Measurements from ENCODE around the gene KLHL30.

The KLHL30 gene

DNA sequence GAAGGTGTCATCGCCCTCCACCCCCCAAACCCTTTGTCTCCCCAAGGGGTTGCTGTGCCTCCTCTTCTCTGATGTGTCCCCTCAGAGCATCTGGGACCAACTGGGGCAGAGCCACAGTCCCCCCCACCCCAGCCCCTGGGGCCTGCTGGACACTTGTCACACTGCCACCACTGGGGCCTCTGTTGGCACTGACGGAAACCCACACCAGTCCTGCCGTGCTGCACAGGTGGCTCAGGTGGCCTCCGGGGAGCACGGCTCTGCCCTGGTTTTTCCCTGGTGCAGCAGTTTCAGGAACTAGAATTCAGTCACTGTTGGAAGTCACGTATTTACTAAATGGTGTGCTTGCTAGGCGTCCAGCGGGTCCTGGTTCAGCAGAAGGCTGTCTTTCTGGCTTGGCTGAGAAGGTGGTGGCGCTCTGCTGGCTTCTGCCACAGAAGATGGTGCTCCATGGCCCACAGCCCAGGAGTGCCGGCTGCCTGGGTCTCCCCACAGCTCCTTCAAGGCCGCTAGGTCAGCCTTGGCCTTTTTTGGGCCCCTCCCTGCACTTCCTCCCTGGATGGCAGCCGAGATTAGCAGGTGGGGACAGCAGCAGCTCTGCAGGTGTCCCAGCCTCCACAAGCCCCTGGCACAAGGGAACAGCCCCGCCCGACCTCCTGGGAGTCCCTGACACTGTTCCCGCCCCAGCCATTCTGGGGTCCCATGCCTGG lies 18.6 kb upstream of the KLHL30 start:
- no peak for ATAC-seq

DNA sequence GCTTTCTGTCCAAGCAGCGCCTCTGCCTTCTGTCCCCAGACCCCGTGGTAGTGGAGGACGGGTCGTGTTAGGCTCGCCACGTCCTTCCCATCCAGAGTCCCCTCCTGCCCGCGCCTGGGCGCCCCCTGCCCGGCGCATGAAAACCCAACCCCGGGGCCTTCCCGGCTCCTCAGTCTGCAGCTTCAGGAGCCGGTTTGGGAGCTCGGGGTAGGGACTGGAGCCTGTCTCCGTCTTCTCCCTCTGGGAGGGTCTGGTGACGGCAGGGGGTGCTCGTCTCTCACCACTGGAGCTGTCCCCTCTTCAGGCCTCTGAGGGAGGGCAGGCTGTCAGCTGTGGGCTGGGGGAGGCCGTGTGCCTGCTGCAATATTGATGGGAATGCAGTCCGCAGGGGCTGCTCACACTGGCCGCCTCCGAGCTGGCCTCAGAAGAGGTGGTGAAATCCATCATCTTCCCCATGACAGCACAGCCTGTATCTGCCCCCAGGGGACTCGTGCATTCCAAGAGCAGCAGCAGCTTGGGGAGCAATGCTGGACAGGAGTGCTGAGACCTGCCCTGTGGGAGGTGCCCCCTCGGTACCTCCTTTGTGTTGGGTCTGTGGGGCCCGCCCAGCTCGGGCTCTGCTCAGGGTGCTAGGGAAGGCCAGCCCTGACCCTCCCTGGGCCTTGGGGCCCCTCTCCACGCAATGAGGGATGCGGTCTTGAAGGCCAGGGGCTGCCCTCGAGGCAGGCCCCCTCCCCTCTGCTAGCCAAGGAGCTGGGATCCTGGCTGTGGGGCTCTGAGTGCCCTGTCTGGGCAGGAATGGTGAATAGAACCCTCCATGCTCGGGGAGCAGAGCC lies 17.8 kb upstream of the KLHL30 start:
- ATAC-seq = no peak

DNA sequence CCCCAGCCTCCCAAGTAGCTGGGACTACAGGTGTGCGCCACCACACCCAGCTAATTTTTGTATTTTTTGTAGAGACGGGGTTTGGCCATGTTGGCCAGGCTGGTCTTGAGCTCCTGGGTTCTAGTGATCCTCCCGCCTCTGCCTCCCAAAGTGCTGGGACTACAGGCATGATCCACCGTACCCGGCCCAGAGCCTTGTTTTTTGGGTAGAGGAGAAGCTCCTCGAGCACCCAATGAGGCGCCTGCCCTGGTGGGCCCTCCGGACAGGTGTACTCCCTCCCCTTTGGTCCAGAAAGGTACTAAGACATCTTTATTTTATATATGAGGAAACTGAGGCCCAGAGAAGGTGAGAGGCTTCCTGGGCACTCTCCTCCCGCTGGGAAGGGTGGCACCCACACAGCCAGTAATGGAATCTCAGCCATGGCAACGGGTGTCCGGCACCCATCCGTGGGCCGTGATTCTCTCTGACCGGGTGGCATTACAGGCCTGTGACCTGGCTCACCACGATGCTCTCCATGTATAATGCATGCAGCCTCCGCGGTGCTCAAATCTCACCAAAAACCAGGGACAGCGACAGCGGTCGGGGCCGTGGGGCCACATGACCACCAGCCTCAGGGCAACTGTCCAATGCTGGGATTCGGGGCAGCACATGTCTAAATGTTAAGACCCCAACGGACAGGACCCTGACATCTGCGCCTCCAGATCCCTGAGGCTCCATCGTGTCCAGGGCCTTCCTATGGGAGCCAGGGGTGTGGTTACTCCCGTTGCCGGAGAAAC lies 16.8 kb upstream of the KLHL30 start:
- ATAC-seq = no peak

DNA sequence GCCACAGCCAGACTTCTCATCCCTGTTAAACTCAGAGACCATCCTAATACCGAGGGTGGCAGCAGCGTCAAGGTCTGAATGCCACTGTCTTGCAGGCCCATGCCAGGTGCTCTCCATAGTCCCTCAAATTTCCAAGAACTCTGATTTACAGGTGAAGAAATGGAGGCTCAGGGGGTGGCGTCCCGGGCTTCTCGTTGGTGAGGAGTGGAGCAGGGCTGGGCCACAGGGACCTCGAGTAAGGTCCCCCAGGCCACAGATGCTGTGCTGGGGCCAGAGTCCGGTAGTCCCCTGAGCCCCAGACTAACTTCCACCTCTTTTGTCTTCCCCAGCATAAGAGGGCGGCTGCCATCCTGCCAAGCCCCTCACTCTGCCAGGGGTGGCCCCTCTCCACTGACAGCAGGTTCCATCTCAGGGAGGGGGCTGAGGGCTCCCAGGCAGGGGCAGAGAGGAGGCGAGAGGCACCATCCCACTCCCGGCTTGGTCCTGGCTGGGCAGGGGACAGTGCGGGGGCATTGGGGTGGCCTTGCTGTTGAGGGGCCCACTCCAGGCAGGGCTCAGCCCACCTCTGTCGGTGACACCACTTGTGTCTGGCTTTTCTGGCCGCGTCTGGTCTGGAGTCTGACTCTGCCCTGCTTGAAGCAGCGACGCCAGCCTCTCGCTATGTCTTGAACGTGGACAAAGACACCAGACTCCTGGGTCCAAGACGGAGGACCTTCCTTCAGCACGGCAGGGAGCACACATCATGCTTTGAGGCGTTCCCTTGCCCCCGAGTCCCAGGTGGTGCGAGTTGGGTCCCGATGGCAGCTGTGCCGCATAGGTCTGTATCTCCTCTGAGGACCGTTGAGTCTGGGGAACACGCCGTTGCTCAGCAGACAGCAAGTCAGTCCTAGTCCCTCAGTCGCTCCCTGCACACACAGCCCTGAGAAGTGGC lies 15.9 kb upstream of the KLHL30 start:
- no peak for ATAC-seq

DNA sequence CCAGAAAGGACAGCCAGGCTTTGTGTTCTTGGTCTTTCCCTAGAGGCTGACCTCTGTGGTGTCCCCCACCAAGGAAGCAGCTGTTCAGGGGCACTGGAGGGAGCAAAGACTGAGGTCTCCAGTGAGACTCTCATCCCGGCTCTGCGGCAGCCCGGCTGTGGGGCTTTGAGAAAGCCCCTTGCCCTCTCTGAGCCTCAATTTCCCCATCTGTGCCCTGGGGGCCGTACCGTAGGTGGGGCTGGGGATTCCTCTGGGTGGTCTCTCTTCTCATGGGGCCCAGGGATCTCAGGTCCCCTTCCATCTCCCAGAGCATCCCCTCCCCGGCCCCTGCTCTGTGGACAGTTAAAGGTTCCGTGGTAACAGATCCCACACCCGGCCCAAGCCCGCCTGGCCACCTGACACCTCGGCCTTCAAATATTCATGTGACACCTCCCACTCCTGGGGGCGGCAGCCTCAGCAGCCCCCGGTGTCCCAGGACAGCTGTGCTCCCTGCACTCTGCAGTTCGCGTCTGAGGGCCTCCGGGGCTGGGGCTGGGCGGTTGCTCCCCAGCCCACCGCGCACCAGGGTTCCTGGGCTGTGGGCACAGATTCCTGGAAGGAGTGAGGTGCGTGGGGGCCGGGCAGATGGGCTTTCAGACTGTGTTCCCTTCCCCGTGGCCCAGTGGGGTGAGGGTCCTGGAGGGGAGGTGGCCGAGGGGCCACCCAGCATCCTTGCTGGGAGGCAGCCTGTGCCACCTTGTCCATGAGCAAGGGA lies 15.1 kb upstream of the KLHL30 start:
- no peak for ATAC-seq

DNA sequence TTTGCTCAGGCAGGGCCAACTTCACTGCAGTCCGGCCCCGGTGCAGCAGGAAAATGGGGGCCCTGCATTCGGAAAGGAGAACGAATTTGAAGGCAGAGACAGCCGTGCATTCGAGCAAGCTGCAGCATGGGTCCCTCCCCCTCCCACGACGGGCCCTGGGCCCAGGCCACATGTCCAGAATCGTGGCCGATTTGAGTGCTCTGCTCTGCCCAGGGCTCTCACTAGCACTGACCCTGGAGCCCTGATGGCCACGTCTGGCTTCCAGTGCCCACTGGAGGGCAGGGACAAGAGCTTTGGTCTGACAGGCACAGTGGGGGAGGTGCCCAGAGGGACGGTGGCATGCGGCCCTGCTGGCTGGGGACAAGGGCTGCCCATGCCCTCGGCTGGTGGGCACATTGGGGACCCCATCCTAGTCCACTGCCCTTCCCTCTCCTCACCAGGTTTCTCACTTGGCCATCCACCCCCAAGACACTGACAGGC lies 14.4 kb upstream of the KLHL30 start:
- ATAC-seq = no peak

DNA sequence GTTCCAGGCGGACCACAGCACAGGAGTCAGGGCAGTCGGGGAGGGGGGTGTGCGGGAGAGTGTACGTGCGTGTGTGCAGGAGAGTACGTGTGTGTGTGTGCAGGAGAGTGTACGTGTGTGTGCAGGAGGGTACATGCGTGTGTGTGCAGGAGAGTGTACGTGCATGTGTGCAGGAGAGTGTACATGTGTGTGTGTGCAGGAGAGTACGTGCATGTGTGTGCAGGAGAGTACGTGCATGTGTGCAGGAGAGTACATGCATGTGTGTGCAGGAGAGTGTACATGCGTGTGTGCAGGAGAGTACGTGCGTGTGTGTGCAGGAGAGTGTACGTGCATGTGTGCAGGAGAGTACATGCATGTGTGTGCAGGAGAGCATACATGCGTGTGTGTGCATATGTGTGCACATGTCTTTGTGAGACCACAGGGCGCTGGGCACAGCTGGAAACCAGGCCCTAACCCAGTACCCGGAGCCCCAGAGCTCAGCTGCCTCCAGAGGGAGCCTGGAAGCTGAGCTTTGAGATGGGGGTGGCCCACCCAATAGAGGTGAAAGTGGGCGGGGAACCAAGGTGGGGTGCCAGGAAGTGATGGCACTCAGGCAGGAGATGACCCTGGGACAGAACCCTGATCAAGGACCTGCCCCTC lies 13.9 kb upstream of the KLHL30 start:
- ATAC-seq = no peak

DNA sequence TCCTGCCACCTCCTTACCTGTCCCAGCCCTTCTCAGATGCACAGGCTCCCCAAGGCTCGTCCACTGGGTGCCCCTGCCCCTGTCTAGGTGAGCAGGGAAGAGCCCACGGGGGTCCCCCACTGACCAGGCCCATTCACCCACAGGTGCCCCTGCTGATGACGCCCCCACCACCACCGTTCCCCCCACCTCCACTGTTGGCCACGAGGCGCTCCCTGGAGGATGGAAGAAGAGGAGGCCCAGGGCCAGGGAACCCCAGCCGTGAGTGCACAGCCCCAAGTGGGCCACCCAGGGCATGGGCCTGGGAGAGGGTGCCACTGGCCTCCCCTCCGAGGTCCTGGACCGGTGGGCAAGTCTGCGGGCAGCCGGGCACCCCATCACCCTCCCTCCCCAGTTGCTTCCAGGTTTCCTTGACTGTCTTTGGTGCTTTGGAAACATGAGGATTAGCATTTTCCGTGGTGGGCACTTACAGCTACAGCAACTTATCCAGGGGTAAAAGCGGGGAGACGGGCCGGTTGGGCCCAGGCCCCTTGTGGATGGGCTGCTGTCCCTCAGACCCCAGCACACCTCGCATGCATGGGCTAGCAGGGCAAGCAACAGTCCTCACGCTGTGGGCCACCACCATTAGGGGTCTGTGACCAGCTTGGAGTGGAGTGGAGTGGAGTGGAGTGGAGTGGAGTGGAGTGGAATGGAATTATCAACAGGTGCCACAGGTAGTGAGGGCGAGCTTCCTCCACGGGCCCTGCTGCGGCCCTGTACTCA lies 13.2 kb upstream of the KLHL30 start:
- no peak for ATAC-seq

DNA sequence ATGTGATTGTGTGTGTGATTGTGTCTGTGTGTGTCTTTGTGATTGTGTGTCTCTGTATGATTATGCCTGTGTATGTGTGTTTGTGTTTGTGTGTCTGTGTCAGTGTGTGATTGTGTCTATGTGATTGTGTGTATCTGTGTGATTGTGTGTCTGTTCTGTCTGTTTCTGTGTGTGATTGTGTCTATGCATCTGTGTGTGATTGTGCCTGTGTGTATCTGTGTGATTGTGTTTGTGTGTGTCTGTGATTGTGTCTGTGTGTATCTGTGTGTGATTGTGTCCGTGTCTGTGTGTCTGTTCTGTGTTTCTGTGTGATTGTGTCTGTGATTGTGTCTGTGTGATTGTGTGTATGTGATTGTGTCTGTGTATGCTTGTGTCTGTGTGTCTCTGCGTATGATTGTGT lies 12.1 kb upstream of the KLHL30 start:
- ATAC-seq = no peak

DNA sequence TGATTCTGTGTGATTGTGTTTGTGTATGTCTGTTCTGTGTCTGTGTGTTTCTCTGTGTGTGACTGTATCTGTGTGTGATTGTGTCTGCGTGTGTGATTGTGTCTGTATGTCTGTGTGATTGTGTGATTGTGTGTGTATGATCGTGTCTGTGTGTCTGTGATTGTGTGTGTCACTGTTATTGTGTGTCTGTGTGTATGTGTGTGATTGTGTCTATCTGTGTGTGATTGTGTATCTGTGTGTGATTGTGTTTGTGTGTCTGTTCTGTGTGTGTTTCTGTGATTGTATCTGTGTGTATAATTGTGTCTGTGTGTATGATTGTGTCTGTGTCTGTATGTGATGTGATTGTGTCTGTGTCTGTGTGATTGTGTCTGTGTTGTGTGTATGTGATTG lies 11.7 kb upstream of the KLHL30 start:
- no peak for ATAC-seq

DNA sequence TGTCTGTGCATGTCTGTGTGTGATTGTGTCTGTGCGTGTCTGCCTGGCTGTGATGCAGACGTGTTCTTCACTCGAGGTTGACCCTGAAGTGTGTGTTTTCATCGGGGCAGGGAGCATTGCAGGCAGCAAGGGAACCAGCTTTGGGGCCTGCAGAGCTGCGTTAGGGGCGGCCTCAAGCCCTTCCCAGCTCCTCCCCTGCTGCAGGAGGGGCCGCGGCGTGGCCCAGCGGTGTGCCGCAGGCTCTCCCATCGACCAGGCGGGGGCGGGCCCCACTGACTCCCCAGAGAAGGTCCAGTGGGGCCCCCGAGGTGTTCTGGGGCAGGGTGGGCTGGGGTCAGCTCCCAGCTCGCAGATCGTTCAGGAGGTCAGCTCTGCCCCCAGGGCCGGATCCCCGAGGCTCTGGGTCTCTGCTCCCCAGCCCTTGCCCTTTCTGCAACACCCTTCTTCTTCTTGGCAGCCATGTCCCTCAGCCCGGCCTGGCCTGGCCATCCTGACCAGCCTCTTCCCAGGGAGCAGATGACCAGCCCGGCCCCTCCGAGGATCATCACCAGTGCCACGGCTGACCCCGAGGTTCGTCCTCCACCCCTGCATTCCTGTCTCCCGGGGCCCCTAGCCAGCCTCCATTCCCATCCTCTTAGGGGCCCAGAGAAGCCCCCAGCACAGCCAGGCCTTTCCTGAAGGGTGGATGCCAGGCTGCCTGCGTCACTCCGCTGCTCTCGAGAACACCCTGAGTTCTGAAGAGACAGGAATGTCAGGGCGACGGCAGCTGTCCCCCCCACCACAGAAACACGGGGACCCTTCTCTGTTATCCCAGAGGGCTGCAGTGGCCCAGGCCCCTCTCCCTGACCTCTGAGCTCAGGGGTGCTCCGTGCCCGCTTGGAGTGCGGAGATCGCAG lies 11.1 kb upstream of the KLHL30 start:
- no peak for ATAC-seq

DNA sequence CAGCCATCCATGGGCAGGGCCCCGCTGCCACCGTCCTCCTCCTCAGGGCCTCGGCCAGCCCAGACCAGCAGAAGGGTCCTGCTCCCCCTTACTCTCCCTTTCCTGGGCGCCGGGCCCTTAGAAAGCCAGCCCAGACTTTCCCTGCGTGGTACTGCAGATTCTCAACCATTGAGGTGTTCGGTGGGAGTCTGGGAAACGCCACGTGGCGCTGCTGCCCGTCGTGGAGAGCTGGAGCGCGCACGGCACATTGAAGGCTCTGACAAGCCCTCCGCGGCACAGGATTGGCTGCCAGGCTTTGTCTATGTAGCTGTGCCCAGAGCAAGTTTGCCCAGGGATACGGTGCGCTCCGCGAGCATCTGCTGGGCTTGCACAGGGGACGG lies 10.4 kb upstream of the KLHL30 start:
- no peak for ATAC-seq

DNA sequence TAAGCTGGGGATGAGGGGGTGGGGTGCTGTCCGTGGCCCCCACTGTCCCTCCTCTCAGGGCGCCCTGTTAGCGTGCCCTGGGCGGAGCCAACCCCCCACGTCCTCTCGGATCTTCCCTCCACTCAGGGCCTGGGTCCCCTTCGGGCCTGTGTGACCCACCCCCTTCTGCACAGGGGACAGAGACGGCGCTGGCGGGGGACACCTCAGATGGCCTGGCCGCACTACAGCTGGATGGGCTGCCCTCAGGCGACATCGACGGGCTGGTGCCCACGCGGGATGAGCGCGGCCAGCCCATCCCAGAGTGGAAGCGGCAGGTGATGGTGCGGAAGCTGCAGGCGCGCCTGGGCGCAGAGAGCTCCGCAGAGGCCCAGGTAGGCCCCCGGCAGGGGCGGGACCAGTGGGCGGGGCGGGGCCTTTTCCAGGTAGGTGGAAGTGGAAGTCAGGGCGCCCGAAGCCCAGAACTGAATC lies 9.9 kb upstream of the KLHL30 start:
- ATAC-seq = no peak

DNA sequence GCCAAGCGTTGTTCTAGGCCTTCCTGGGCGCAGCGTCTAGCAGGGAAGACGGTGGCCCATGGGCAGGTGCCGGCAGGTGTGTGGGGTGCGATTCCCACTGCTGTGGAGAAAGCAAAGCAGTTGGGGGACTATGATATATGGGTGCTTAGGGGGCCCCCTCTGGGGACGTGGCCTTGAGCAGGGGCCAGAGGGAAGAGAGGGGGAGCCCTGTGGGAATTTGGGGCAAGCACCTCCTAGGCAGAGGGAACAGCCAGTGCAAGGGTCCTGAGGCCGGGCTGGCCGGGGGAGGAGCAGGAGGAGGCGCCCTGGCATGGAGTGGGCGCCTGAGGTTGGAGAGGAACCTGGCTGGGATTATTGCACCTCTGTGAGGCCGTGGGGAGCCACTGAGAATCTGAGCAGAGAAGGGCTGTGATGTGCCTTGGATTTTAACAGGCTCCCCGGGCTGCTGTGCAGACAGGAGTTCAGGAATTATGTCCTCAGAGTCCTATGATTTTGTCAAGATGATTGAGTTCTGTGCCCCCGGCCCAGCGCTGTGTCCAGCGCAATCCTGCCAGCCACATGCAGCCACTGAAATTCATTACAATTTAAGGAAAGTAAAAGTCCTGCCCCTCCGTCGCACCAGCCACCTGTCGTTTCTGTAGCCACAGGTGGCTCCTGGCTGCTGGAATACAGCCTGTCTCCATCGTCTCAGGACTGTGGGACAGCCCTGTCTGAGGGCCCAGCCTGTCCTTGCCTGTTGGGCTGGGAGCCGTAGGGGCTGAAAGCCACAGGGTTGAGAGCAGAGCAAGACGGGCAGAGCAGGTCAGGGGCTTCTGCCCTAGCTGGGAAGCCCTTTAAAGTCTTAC lies 9.1 kb upstream of the KLHL30 start:
- ATAC-seq = no peak

DNA sequence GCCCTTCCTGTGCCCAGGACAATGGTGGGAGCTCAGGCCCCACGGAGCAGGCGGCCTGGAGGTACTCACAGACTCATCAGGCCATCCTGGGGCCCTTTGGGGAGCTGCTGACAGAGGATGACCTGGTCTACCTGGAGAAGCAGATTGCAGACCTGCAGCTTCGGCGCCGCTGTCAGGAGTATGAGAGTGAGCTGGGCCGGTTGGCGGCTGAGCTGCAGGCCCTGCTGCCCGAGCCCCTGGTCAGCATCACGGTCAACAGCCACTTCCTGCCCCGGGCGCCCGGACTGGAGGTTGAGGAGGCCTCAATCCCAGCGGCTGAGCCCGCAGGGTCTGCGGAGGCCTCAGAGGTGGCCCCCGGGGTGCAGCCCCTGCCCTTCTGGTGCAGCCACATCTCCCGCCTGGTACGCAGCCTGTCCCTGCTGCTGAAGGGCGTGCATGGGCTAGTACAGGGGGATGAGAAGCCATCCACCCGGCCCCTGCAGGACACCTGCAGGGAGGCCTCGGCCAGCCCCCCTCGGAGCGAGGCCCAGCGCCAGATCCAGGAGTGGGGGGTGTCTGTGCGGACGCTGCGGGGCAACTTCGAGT lies 8.3 kb upstream of the KLHL30 start:
- ATAC-seq = no peak

DNA sequence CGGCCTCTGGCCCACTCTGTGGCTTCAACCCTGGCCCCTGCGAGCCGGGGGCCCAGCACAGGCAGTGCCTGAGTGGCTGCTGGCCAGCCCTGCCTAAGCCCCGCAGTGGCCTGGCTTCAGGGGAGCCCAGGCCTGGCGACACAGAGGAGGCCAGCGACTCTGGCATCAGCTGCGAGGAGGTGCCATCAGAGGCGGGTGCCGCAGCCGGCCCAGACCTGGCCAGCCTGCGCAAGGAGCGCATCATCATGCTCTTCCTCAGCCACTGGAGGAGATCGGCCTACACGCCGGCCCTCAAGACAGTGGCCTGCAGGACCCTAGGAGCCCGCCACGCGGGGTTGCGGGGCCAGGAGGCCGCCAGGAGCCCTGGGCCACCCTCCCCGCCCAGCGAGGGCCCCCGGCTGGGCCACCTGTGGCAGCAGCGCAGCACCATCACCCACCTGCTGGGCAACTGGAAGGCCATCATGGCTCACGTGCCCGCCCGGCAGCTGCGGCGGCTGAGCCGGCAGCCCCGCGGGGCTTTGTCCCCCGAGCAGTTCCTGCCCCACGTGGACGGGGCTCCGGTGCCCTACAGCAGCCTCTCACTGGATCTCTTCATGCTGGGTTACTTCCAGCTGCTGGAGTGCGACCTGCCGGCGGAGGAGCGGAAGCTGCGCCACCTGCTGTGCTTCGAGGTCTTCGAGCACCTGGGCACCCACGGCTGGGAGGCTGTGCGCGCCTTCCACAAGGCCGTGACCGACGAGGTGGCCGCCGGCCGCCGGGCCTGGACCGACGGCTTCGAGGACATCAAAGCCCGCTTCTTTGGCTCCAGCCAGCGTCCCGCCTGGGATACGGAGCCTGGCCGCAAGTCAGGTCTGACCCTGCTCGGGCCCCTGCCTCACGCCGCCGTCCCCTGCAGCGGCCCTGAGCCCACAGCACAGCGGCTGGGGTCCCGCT lies 7.5 kb upstream of the KLHL30 start:
- ATAC-seq = no peak
